ENCODE measurements around the gene SLC2A4.
"Not testable (repeated sequence)": the region's sequence is repeated elsewhere in the genome, so short reads cannot be mapped to it uniquely, and the experiment has no call there.

The SLC2A4 gene

GRCh38 chr17:7336240-7337175, 55.0 kb downstream of the SLC2A4 start, which contains the start of gene ACAP1:
Gene ACAP1, plus strand, starts transcription at chr17:7336529. Its CDS starts 206 bp downstream, at chr17:7336735.
- TF ChIP-seq YY1 (IDR thresholded peaks at IDR 0.05; ENCODE audit: insufficient read depth, insufficient read length) (no peak), SUZ12 (IDR thresholded peaks at IDR 0.05; ENCODE audit: extremely low read depth, insufficient read depth, insufficient read length) (no peak), ZNF274 (IDR thresholded peaks at IDR 0.05; ENCODE audit: low read depth, low read length) (no peak)
- DNase-seq (ENCODE audit: low read depth, low spot score), result no peak
- Histone ChIP-seq H3K36me3 (ENCODE audit: insufficient read depth, insufficient read length, low read length) (no peaks in the 10 kb centered on the region), H3K4me3 (ENCODE audit: insufficient read length, low read depth) (no peak within 1 kb of the TSS), H3K9me3 (ENCODE audit: insufficient read depth, low read length) (no peaks in the 10 kb centered on the region), H3K4me1 (ENCODE audit: insufficient read depth, insufficient read length) (peaks cover 3% of the 10 kb centered on the region), H3K27me3 (ENCODE audit: insufficient read depth, insufficient read length) (no peaks in the 10 kb centered on the region), H3K9ac (ENCODE audit: insufficient read length, low read depth) (peak within 1 kb of the TSS; percentile 17)

DNA sequence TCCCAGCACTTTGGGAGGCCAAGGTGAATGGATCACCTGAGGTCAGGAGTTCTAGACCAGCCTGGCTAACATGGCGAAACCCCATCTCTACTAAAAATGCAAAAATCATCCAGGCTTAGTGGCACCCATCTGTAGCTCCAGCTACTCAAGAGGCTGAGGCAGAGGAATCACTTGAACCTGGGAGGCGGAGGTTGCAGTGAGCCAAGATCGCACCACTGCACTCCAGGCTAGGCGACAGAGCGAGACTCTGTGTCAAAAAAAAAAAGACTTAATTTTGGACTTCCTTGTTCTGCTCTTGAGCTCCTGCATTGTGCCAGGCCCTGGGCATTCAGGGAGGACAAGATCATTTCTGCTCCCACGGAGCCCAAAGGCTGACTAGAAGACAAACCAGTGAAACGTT, 56.1 kb downstream of the SLC2A4 start:
- H3K4me1 ChIP-seq (ENCODE audit: insufficient read depth, insufficient read length); DNase-seq (ENCODE audit: low read depth, low spot score); H3K4me3 ChIP-seq (ENCODE audit: insufficient read length, low read depth); H3K9ac ChIP-seq (ENCODE audit: insufficient read length, low read depth); H3K27me3 ChIP-seq (ENCODE audit: insufficient read depth, insufficient read length); H3K9me3 ChIP-seq (ENCODE audit: insufficient read depth, low read length); H3K36me3 ChIP-seq (ENCODE audit: insufficient read depth, insufficient read length, low read length): not testable (repeated sequence)
